AG09319 (cell line): ENCODE data around the gene GFOD2.

ENCODE experiments used
- DNase-seq: peaks from one replicate; pipeline ENCODE4 v3.0.0-alpha.2; 2010; ENCODE audit warnings: low read depth; ENCODE audit errors: extremely low read depth
- TF ChIP-seq, protein P1 (sequence below): IDR thresholded peaks from 2 replicates; pipeline ENCODE4 v1.5.1; 2011; ENCODE audit warnings: low read depth, mild to moderate bottlenecking, inconsistent platforms, low read length, moderate library complexity

Gene GFOD2

DNA sequence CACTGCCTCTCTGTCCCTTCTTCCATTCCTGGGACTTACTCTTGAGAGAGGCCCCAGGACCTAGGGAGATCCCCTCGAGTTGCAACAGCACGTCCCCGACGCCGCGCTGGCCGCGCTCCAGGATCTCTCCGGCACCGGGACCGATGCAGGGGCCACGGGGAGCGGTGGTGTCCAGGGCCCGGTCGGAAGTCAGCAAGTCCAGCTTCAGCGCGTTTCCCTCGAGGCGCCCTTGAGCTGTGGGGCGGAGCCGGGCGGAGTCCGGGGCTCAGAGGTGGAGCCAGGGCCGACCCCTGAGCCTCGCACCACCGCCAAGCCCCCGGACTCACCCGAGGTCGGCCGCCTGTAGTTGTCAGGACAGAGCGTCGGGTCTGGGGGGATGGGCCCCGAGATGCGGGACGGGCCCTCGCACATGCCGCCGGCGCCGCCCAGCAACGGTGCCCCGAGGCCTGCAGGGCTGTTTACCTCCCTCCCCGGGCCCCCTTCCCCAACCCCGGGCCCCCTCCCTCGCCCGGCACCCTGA is 53.0 kb downstream of the GFOD2 start:
- DNase-seq = no peak
- TF ChIP-seq, protein P1, sequence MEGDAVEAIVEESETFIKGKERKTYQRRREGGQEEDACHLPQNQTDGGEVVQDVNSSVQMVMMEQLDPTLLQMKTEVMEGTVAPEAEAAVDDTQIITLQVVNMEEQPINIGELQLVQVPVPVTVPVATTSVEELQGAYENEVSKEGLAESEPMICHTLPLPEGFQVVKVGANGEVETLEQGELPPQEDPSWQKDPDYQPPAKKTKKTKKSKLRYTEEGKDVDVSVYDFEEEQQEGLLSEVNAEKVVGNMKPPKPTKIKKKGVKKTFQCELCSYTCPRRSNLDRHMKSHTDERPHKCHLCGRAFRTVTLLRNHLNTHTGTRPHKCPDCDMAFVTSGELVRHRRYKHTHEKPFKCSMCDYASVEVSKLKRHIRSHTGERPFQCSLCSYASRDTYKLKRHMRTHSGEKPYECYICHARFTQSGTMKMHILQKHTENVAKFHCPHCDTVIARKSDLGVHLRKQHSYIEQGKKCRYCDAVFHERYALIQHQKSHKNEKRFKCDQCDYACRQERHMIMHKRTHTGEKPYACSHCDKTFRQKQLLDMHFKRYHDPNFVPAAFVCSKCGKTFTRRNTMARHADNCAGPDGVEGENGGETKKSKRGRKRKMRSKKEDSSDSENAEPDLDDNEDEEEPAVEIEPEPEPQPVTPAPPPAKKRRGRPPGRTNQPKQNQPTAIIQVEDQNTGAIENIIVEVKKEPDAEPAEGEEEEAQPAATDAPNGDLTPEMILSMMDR = no peak

- no peak for DNase-seq
- TF ChIP-seq, protein P1 = no peak
These were observed 53.5 kb downstream of the GFOD2 start for GRCh38 chr16:67665598-67665997.

- DNase-seq = no peak
- TF ChIP-seq, protein P1 = no peak
These were observed 54.2 kb downstream of the GFOD2 start for GRCh38 chr16:67664871-67665270.

- TF ChIP-seq, protein P1 = no peak
- DNase-seq = no peak
These were observed 54.9 kb downstream of the GFOD2 start for GRCh38 chr16:67664258-67664657.

DNA sequence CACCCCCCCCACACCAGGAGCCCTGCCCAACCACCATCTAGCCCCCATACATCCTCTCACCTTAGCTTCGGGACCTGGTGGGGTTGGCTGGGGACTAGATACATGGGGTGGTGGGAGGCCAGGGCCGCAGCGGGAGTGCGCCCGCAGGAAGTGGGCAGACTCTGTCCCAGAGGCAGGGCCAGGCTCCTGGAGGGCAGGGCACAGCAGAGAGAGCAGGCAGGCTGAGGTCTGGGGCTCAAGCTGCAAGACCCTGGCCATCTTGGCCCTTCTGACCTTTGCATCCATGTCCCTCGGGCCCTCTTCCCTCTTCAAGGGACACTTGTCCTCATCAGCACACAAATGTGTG is 55.3 kb downstream of the GFOD2 start:
- TF ChIP-seq, protein P1 = no peak
- DNase-seq = no peak

DNA sequence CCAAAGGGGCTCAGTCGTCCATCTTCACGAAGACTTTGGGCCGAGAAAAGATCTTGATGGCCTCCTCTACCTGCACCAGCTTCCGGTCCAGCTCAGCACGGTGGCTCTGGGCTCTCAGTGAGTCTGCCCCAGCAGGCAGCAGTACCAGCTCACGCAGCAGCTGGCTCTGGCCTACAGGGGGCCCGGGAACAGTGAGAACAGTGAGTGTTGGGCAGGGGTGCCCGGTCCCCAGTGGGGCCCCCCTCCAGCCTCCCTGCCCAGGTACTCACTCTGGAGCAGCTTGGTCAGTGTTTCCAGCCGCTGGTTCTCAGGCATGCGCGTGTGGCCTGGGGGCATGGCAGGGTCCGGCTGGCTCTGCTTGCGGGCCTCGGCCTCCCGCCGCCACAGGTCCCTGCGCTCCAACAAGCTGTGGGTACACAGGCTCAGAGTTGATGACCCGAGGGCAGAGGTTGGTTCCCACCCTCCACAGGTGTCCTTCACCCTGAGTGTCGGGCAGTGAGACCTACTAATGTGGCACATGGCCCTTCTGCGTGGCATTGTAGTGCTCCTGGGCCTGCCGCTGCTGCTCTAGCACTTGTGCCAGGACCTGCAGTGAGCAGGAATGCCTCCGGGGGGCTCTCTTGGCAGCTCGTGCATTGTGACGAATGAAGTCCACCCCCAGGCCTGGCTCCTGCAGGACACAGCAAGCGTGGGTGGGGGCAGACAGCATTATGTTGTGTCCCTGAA is 55.8 kb downstream of the GFOD2 start:
- TF ChIP-seq, protein P1 = no peak; the same call in 1 of the 2 replicates
- no peak for DNase-seq

GRCh38 chr16:67662653-67663010 is 56.5 kb downstream of the GFOD2 start:
- TF ChIP-seq, protein P1 = no peak
- DNase-seq = no peak
